Ascending aorta (tissue), 2 donors: ENCODE measurements around the gene TMEM63C. TPM values are rescaled to one million over a fixed set of nuclear protein-coding genes. Genes with fewer than 3 reads are reported as not detected.

Experiments used
- DNase-seq, 2 donors: peaks; one replicate each; pipeline ENCODE4 v3.0.0-alpha.2; 2019; ENCODE audit warnings: low spot score in 2 of 2
- H3K27ac ChIP-seq, 2 donors: fragments of 200-600 bp; sonication (generic); one replicate each; pipeline ENCODE4 v1.5.1; 2016 to 2017; ENCODE audit warnings: mild to moderate bottlenecking in 1 of 2
- H3K27me3 ChIP-seq: fragments of 200-600 bp; sonication (generic); one replicate; pipeline ENCODE4 v1.5.1; 2017
- H3K36me3 ChIP-seq, 2 donors: fragments of 200-600 bp; sonication (generic); one replicate each; pipeline ENCODE4 v1.5.1; 2016
- H3K4me1 ChIP-seq, 2 donors: fragments of 200-600 bp; sonication (generic); one replicate each; pipeline ENCODE4 v1.5.1; 2016 to 2017; ENCODE audit warnings: mild to moderate bottlenecking in 1 of 2
- H3K4me3 ChIP-seq, 2 donors: fragments of 200-600 bp; sonication (generic); one replicate each; pipeline ENCODE4 v1.5.1; 2016 to 2017; ENCODE audit warnings: mild to moderate bottlenecking in 1 of 2
- H3K9me3 ChIP-seq, 2 donors: fragments of 200-600 bp; sonication (generic); one replicate each; pipeline ENCODE4 v1.5.1; 2016
- CTCF ChIP-seq, 3 experiments: fragments of 200-600 bp in 2 of 3; fragments of 450-650 bp in 1 of 3; sonication (generic) in 2 of 3; IDR thresholded peaks; one replicate each; pipeline ENCODE4 v1.5.1; 2016 to 2019; ENCODE audit warnings: antibody characterized with exemption in 3 of 3, mild to moderate bottlenecking in 1 of 3, moderate library complexity in 1 of 3
- intact Hi-C: fragments of 100-400 bp; cut with DNase I; formaldehyde crosslinking; loops from one replicate; pipeline ENCODE4 v1.15.1; 2023
- total RNA-seq: library from RNA; depleted of rRNA; stranded (reverse); fragments of >200 nt; gene quantifications from one replicate; pipeline ENCODE4 v1.1.0, GENCODE V29; 2016

Gene TMEM63C
- total RNA-seq, 1 donor from 2014 or later, result 0.11 TPM

GRCh38 chr14:77205566-77205965, 24.0 kb downstream of the TMEM63C start:
- TF ChIP-seq CTCF (IDR thresholded peaks at IDR 0.05), result no peak
- no peak for DNase-seq
- Histone ChIP-seq H3K36me3 (no peaks in the 10 kb centered on the region), H3K9me3 (no peaks in the 10 kb centered on the region), H3K27ac (no peak overlapping the region), H3K4me3 (no peak overlapping the region), H3K4me1 (no peaks in the 10 kb centered on the region), H3K27me3 (peaks cover 4% of the 10 kb centered on the region)
- intact Hi-C loops, result no loop called here

- intact Hi-C loops, result no loop called here
- Histone ChIP-seq H3K4me3 (no peak overlapping the region), H3K36me3 (no peaks in the 10 kb centered on the region), H3K27me3 (no peaks in the 10 kb centered on the region), H3K4me1 (no peaks in the 10 kb centered on the region), H3K9me3 (no peaks in the 10 kb centered on the region), H3K27ac (no peak overlapping the region)
- DNase-seq, result no peak
- no peak for TF ChIP-seq CTCF (IDR thresholded peaks at IDR 0.05)
These were observed 24.7 kb downstream of the TMEM63C start for GRCh38 chr14:77206261-77206824.

GRCh38 chr14:77206877-77207389, 25.3 kb downstream of the TMEM63C start:
- no peaks in the 10 kb centered on the region for H3K4me1 ChIP-seq
- intact Hi-C loops, result no loop called here
- H3K27me3 ChIP-seq, result no peaks in the 10 kb centered on the region
- no peak for TF ChIP-seq CTCF (IDR thresholded peaks at IDR 0.05)
- H3K27ac ChIP-seq, result no peak overlapping the region
- no peaks in the 10 kb centered on the region for H3K9me3 ChIP-seq
- H3K36me3 ChIP-seq, result no peaks in the 10 kb centered on the region
- DNase-seq, result no peak
- no peak overlapping the region for H3K4me3 ChIP-seq

GRCh38 chr14:77208291-77208978, 26.8 kb downstream of the TMEM63C start:
- H3K27me3 ChIP-seq, result no peaks in the 10 kb centered on the region
- no peak for TF ChIP-seq CTCF (IDR thresholded peaks at IDR 0.05)
- no peaks in the 10 kb centered on the region for H3K36me3 ChIP-seq
- H3K4me3 ChIP-seq, result no peak overlapping the region
- DNase-seq, result no peak
- no peaks in the 10 kb centered on the region for H3K4me1 ChIP-seq
- intact Hi-C loops, result no loop called here
- no peaks in the 10 kb centered on the region for H3K9me3 ChIP-seq
- H3K27ac ChIP-seq, result no peak overlapping the region

GRCh38 chr14:77208979-77209318, 27.4 kb downstream of the TMEM63C start:
- no peaks in the 10 kb centered on the region for H3K27me3 ChIP-seq
- DNase-seq, result no peak
- TF ChIP-seq CTCF (IDR thresholded peaks at IDR 0.05), result no peak
- H3K4me3 ChIP-seq, result no peak overlapping the region
- no peaks in the 10 kb centered on the region for H3K36me3 ChIP-seq
- H3K4me1 ChIP-seq, result no peaks in the 10 kb centered on the region
- intact Hi-C loops, result no loop called here
- H3K9me3 ChIP-seq, result no peaks in the 10 kb centered on the region
- H3K27ac ChIP-seq, result no peak overlapping the region
